H9 (cell line): ENCODE results near the gene ZBED1. TPM values are rescaled to one million over a fixed set of nuclear protein-coding genes. Genes with fewer than 3 reads are reported as not detected.

ENCODE experiments used
- DNase-seq: peaks from one replicate; pipeline ENCODE4 v3.0.0-alpha.2; 2017
- H2AFZ ChIP-seq: one replicate; pipeline ENCODE4 v1.6.1; 2013; ENCODE audit warnings: mild to moderate bottlenecking, low read length, control low read depth, moderate library complexity
- H2AK5ac ChIP-seq: 2 replicates; pipeline ENCODE4 v1.6.1; 2013; ENCODE audit warnings: low read length, control low read depth, mixed read lengths; ENCODE audit not compliant: insufficient read length
- H2BK120ac ChIP-seq: one replicate; pipeline ENCODE4 v1.6.1; 2013; ENCODE audit warnings: low read depth, mild to moderate bottlenecking, low read length, control low read depth, inconsistent platforms; ENCODE audit not compliant: poor library complexity, severe bottlenecking
- H2BK12ac ChIP-seq: 2 replicates; pipeline ENCODE4 v1.6.1; 2013; ENCODE audit warnings: low read length, control low read depth, mixed read lengths, low read depth; ENCODE audit not compliant: insufficient read length
- H2BK15ac ChIP-seq: 2 replicates; pipeline ENCODE4 v1.6.1; 2013; ENCODE audit warnings: low read depth, low read length, control low read depth
- H2BK20ac ChIP-seq: one replicate; pipeline ENCODE4 v1.6.1; 2013; ENCODE audit warnings: low read depth, mild to moderate bottlenecking, low read length, control low read depth, inconsistent platforms; ENCODE audit not compliant: poor library complexity, severe bottlenecking
- H2BK5ac ChIP-seq: 2 replicates; pipeline ENCODE4 v1.6.1; 2013; ENCODE audit warnings: low read length, control low read depth, mixed read lengths; ENCODE audit not compliant: insufficient read length
- H3K14ac ChIP-seq: 2 replicates; pipeline ENCODE4 v1.6.1; 2013; ENCODE audit warnings: low read length, control low read depth; ENCODE audit not compliant: insufficient read depth
- H3K18ac ChIP-seq: 2 replicates; pipeline ENCODE4 v1.6.1; 2013; ENCODE audit warnings: low read depth, mild to moderate bottlenecking, mixed read lengths, low read length, control low read depth; ENCODE audit not compliant: insufficient read length
- H3K23ac ChIP-seq: 2 replicates; pipeline ENCODE4 v1.6.1; 2013; ENCODE audit warnings: low read length, control low read depth, mixed read lengths, low read depth; ENCODE audit not compliant: insufficient read length
- H3K23me2 ChIP-seq: 2 replicates; pipeline ENCODE4 v1.6.1; 2013; ENCODE audit warnings: low read depth, mild to moderate bottlenecking, mixed read lengths, low read length, control low read depth; ENCODE audit not compliant: insufficient read length, poor library complexity, severe bottlenecking
- H3K27ac ChIP-seq: 2 replicates; pipeline ENCODE4 v1.5.1; 2013; ENCODE audit warnings: low read length, control low read depth, mixed read lengths, low read depth; ENCODE audit not compliant: insufficient read length
- H3K27me3 ChIP-seq: 2 replicates; pipeline ENCODE4 v1.6.1; 2013; ENCODE audit warnings: low read length, control low read depth, inconsistent platforms; ENCODE audit not compliant: insufficient read depth
- H3K4ac ChIP-seq: 2 replicates; pipeline ENCODE4 v1.6.1; 2013; ENCODE audit warnings: low read depth, mild to moderate bottlenecking, control low read depth, inconsistent platforms, low read length, moderate library complexity
- H3K4me1 ChIP-seq: 2 replicates; pipeline ENCODE4 v1.6.1; 2013; ENCODE audit warnings: low read length, control low read depth, inconsistent platforms; ENCODE audit not compliant: insufficient read depth
- H3K4me2 ChIP-seq: 2 replicates; pipeline ENCODE4 v1.6.1; 2013; ENCODE audit warnings: low read length, control low read depth, mixed read lengths; ENCODE audit not compliant: insufficient read length, insufficient read depth
- H3K56ac ChIP-seq: 2 replicates; pipeline ENCODE4 v1.6.1; 2013; ENCODE audit warnings: low read depth, mild to moderate bottlenecking, mixed read lengths, low read length, control low read depth; ENCODE audit not compliant: insufficient read length
- H3K79me1 ChIP-seq: 2 replicates; pipeline ENCODE4 v1.6.1; 2013; ENCODE audit warnings: low read depth, mild to moderate bottlenecking, moderate library complexity, low read length, control low read depth, inconsistent platforms; ENCODE audit not compliant: insufficient read depth, poor library complexity, severe bottlenecking
- H3K79me2 ChIP-seq: 2 replicates; pipeline ENCODE4 v1.6.1; 2013; ENCODE audit warnings: low read length, control low read depth, inconsistent platforms; ENCODE audit not compliant: insufficient read depth
- H3K9ac ChIP-seq: 2 replicates; pipeline ENCODE4 v1.6.1; 2013; ENCODE audit warnings: low read length, control low read depth, mixed read lengths; ENCODE audit not compliant: insufficient read length; ENCODE audit errors: extremely low read depth
- H3K9me3 ChIP-seq: one replicate; pipeline ENCODE4 v1.6.1; 2013; ENCODE audit warnings: low read depth, low read length, inconsistent platforms; ENCODE audit not compliant: control insufficient read depth
- H3T11ph ChIP-seq: one replicate; pipeline ENCODE4 v1.6.1; 2013; ENCODE audit warnings: mild to moderate bottlenecking, low read length, control low read depth, inconsistent platforms
- H4K20me1 ChIP-seq: one replicate; pipeline ENCODE4 v1.6.1; 2013; ENCODE audit not compliant: control insufficient read depth, insufficient read length, insufficient read depth
- H4K5ac ChIP-seq: 2 replicates; pipeline ENCODE4 v1.6.1; 2013; ENCODE audit warnings: low read depth, mild to moderate bottlenecking, mixed read lengths, low read length, control low read depth; ENCODE audit not compliant: insufficient read length
- H4K8ac ChIP-seq: replicated peaks from 2 replicates; pipeline ENCODE4 v1.6.1; 2013; ENCODE audit warnings: low read length, control low read depth, mixed read lengths, low read depth; ENCODE audit not compliant: insufficient read length
- H4K91ac ChIP-seq: 2 replicates; pipeline ENCODE4 v1.6.1; 2013; ENCODE audit warnings: low read depth, mild to moderate bottlenecking, moderate library complexity, mixed read lengths, low read length, control low read depth; ENCODE audit not compliant: insufficient read length
- H3K27ac Mint-ChIP-seq, 3 experiments: 2 replicates in 2 of 3; 3 replicates in 1 of 3; pipeline ENCODE4 v1.8.0; 2020 to 2021; ENCODE audit warnings: mixed read lengths in 3 of 3, mild to moderate bottlenecking in 1 of 3, moderate library complexity in 1 of 3
- H3K27me3 Mint-ChIP-seq: 2 replicates; pipeline ENCODE4 v1.8.0; 2021; ENCODE audit warnings: low read depth, mild to moderate bottlenecking, moderate library complexity, mixed read lengths
- H3K36me3 Mint-ChIP-seq, 3 experiments: 2 replicates in 2 of 3; 3 replicates in 1 of 3; pipeline ENCODE4 v1.8.0; 2020 to 2021; ENCODE audit warnings: low read depth in 3 of 3, mixed read lengths in 3 of 3; ENCODE audit not compliant: insufficient read depth in 1 of 3
- H3K4me1 Mint-ChIP-seq, 2 experiments: 2 replicates each; pipeline ENCODE4 v1.8.0; 2020; ENCODE audit warnings: mixed read lengths in 2 of 2
- H3K4me3 Mint-ChIP-seq, 2 experiments: 2 replicates in 1 of 2; 3 replicates in 1 of 2; pipeline ENCODE4 v1.8.0; 2020 to 2021; ENCODE audit warnings: mild to moderate bottlenecking in 2 of 2, mixed read lengths in 2 of 2, moderate library complexity in 1 of 2
- H3K9me3 Mint-ChIP-seq, 2 experiments: 2 replicates in 1 of 2; 3 replicates in 1 of 2; pipeline ENCODE4 v1.8.0; 2020; ENCODE audit warnings: mild to moderate bottlenecking in 2 of 2, mixed read lengths in 2 of 2, moderate library complexity in 1 of 2
- CTCF ChIP-seq: fragments of 200-600 bp; sonication (generic); conservative IDR thresholded peaks from 3 replicates; pipeline ENCODE4 v1.8.0; 2021; ENCODE audit warnings: antibody characterized with exemption, mild to moderate bottlenecking
- WGBS: extraction: QIAGEN DNeasy Blood & Tissue Kit; methylation state at CpG from one replicate; pipeline ENCODE4 v1.1.7; 2013; ENCODE audit warnings: missing lambda C conversion rate, low lambda C conversion rate, mixed read lengths; ENCODE audit not compliant: insufficient read length; ENCODE audit errors: extremely low coverage; 5-methylcytosine and 5-hydroxymethylcytosine counted together
- total RNA-seq: library from RNA; stranded (reverse); gene quantifications from 2 replicates; pipeline ENCODE4 v1.2.1, GENCODE V29; 2021

ZBED1 gene
- total RNA-seq, 1 experiment from 2014 or later: 61.1 TPM

- no peak overlapping the region for H3K23ac ChIP-seq
- no peak overlapping the region for H3T11ph ChIP-seq
- H3K4me1 ChIP-seq: peaks cover 3% of the 10 kb centered on the region; the same call in 1 of the 2 replicates
- no peak overlapping the region for H2BK5ac ChIP-seq
- no peaks in the 10 kb centered on the region for H4K20me1 ChIP-seq
- TF ChIP-seq CTCF: no peak
- no peak overlapping the region for H4K8ac ChIP-seq
- H3K18ac ChIP-seq: no peak overlapping the region
- H3K4me2 ChIP-seq: no peak overlapping the region
- no peak overlapping the region for H3K9ac ChIP-seq
- no peaks in the 10 kb centered on the region for H3K9me3 ChIP-seq
- no peak overlapping the region; a peak in 1 of 7 replicates for H3K27ac Mint-ChIP-seq
- no peaks in the 10 kb centered on the region for H3K27me3 ChIP-seq
- H3K23me2 ChIP-seq: peaks cover 8% of the 10 kb centered on the region
- no peaks in the 10 kb centered on the region for H3K9me3 Mint-ChIP-seq
- H3K4ac ChIP-seq: no peak overlapping the region
- no CpG with 5 or more reads among the region's 13 CpGs for WGBS
- no peak overlapping the region for H3K27ac ChIP-seq
- no peak overlapping the region for H2BK12ac ChIP-seq
- no peak overlapping the region for H2AFZ ChIP-seq
- H3K56ac ChIP-seq: no peak overlapping the region
- peaks cover 5% of the 10 kb centered on the region; the same call in 1 of the 2 replicates for H3K79me2 ChIP-seq
- H3K79me1 ChIP-seq: no peaks in the 10 kb centered on the region
- H3K27me3 Mint-ChIP-seq: no peaks in the 10 kb centered on the region
- H4K5ac ChIP-seq: no peak overlapping the region
- no peak overlapping the region for H2AK5ac ChIP-seq
- DNase-seq: no peak
- H4K91ac ChIP-seq: no peak overlapping the region
- H3K14ac ChIP-seq: no peak overlapping the region; the same call in 1 of the 2 replicates
- H3K36me3 Mint-ChIP-seq: no peaks in the 10 kb centered on the region
- no peak overlapping the region for H2BK120ac ChIP-seq
- H3K4me1 Mint-ChIP-seq: peaks cover 4 to 20% of the 10 kb centered on the region in 2 experiments
- no peak overlapping the region for H2BK15ac ChIP-seq
- no peak overlapping the region for H3K4me3 Mint-ChIP-seq
- H2BK20ac ChIP-seq: no peak overlapping the region
Measured at GRCh38 chrX:2503591-2504500, 3.1 kb upstream of the ZBED1 start.
